LNCAP (cell line): ENCODE measurements around the gene ZNF543.

ENCODE experiments used
- CTCF ChIP-seq: fragments of 450-650 bp; IDR thresholded peaks from 2 replicates; pipeline ENCODE4 v1.5.1; 2017; ENCODE audit warnings: mild to moderate bottlenecking

Gene ZNF543

DNA sequence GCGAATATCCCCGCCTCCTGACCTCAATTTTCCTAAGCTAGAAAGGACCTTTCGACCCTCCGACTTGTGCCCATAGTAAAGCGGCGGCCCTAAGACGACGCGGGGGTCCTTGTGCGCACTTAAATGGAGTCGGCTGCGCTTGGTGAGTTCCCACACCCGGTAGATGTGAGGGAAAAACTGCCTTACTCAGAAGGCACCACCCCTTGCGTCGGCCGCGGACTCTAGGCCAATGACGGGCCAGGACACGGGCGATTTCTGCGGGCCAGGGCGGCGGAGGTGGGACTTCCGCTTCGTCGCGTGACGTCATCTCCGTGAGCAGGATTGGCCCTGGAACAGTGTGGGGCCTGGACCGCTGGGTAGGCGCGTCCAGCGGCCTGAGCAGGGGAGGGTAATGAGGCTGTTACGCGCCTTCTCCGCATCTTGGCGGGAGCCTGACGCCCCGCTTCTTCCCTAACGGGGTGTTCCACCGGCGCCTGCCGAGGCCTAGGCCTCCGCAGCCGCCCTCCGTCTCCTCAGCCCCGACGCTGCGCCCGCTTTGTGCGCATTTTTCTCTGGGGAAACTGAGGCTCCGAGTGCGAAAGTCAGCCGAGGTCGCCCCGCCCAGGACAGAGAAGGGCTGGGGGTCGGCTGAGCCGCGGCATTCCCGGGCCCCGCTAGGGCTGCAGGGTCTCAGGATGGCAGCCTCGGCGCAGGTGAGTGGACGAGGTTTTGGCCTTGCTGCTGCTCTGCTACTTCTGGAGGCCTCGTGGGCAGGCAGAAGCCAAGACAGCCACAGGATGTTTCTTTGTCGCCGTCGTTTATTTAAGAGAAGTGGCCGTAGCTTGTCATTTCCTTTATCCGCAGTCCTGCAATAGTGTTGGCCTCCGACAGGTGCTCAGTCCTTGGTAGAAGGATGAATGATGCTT lies at the start of gene ZNF543:
ZNF543 (plus strand) TSS at position 293 of the 905 bp plus-strand sequence; CDS start at position 675, 382 bp downstream.
- TF ChIP-seq CTCF = no peak

- TF ChIP-seq CTCF = no peak
Observed at GRCh38 chr19:57271280-57271679, 49.0 kb upstream of the ZNF543 start.

DNA sequence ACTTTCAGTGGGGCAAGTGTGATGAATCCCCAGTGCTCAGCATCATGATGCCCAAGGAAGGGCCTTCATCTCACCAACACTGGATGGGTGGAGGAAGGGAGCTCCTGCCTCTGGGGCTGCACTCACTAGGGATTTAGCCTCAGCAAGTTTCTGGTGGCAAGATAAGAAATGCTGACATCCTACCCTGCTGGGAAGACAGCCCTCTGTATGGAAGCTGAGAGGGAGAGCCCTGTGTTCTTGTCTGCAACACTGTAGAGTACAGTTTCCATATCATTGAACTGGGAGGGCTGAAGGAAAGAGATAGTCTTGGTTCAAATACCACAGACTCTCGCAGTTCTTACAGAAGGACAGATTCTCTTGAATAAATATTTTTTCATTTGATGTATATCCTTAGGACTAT lies 47.3 kb upstream of the ZNF543 start:
- TF ChIP-seq CTCF = no peak

- no peak for TF ChIP-seq CTCF
Observed at GRCh38 chr19:57276430-57276829, 43.8 kb upstream of the ZNF543 start.

GRCh38 chr19:57279418-57280164 lies 40.7 kb upstream of the ZNF543 start:
- TF ChIP-seq CTCF = no peak; the same call in 1 of the 2 replicates

DNA sequence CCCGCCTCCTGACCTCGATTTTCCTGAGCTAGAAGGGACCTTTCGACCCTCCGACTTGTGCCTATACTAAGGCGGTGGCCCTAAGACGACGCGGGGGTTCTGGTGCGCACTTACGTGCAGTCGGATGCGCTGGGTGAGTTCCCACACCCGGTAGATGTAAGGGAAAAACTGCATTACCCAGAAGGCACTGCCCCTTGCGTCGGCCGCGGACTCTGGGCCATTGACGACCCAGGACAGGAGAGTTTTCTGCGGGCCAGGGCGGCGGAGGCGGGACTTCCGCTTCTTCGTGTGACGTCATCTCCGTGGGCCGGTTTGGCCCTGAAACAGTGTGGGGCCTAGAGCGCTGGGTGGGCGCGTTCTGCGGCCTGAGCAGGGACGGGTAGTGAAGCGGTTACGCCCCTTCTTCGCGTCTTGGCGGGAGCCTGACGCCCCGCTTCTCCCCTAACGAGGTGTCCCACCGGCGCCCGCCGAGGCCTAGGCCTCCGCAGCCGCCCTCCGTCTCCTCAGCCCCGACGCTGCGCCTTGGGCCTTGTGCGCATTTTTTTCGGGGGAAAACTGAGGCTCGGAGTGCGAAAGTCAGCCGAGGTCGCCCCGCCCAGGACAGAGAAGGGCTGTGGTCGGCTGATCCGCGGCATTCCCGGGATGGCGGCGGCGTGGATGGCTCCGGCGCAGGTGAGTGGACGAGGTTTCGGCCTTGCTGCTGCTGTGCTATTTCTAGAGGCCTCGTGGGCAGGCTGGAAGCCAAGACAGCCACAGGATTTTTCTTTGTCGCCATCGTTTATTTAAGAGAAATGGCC lies 39.9 kb upstream of the ZNF543 start, which contains the start of gene ZNF460:
ZNF460 (plus strand) TSS at position 321 of the 797 bp plus-strand sequence; CDS start at position 643, 322 bp downstream.
- no peak for TF ChIP-seq CTCF

DNA sequence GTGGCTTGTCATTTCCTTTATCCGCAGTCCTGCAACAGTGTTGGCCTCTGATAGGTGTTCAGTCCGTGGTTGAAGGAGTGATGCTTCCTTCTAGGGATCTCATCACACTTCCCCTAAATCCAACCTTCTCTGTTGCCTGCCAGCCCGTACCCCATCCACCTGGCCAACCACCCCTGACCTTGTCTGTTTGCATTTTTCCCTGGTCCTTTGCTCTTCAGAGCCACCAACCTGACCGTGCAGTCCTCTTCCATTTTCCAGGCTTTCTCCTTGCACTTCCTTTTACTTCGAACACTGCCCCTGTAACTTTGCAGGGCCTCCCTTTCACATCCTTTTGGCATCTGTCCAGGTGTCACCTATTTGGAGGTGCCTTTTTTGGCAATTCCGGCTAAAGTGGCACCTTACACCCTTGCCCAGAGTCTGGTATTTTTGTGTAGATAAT lies 39.3 kb upstream of the ZNF543 start:
- no peak for TF ChIP-seq CTCF
